Rectal smooth muscle tissue (tissue), 1 donor: ENCODE data around the gene WFIKKN1.

Source experiments
- H3K27ac ChIP-seq: one replicate; pipeline ENCODE4 v1.7.0; 2013; ENCODE audit warnings: low read depth, low read length, inconsistent platforms
- H3K27me3 ChIP-seq: one replicate; pipeline ENCODE4 v1.7.0; 2013; ENCODE audit warnings: low read length; ENCODE audit not compliant: control insufficient read depth, insufficient read depth
- H3K36me3 ChIP-seq: one replicate; pipeline ENCODE4 v1.7.0; 2013; ENCODE audit warnings: low read length; ENCODE audit not compliant: control insufficient read depth, insufficient read depth
- H3K4me1 ChIP-seq: one replicate; pipeline ENCODE4 v1.7.0; 2013; ENCODE audit warnings: low read length; ENCODE audit not compliant: control insufficient read depth, insufficient read depth
- H3K4me3 ChIP-seq: one replicate; pipeline ENCODE4 v1.7.0; 2013; ENCODE audit warnings: low read length
- H3K9ac ChIP-seq: one replicate; pipeline ENCODE4 v1.7.0; 2013; ENCODE audit warnings: low read length

The WFIKKN1 gene

DNA sequence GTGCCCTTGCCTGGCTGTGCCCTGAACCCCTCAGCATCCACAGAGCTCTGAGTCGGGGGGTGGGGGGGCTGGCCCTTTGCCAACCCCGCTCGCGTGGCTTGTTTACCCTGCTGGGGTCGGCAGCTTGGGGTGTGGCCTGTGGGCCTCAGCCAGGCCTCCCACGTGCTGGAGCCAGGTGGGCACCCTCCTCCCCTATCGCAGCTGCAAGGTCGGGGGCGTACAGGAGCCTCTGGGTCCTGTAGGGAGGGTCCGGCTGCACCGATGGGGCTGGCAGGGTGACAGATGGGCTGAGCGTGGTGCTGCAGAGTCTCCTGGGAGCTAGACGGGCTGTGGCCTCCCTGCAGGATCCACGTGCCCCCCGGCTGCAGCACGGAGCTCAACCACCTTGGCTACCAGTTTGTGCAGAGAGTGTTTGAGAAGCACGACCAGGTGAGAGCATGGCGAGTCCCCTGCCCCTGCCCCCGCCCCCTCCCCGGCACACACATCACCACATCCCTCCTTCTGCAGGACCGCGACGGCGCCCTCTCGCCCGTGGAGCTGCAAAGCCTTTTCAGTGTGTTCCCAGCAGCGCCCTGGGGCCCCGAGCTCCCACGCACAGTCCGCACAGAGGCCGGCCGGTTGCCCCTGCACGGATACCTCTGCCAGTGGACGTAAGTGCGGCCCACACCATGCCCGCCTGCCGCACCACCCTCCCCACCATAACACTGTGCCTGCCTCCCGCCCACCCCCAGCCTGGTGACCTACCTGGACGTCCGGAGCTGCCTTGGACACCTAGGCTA lies 40.8 kb downstream of the WFIKKN1 start:
- Histone ChIP-seq H3K27ac (no peak overlapping the region), H3K4me1 (peaks cover 13% of the 10 kb centered on the region), H3K36me3 (peaks cover 20% of the 10 kb centered on the region), H3K9ac (no peak overlapping the region), H3K27me3 (no peaks in the 10 kb centered on the region), H3K4me3 (no peak overlapping the region)

DNA sequence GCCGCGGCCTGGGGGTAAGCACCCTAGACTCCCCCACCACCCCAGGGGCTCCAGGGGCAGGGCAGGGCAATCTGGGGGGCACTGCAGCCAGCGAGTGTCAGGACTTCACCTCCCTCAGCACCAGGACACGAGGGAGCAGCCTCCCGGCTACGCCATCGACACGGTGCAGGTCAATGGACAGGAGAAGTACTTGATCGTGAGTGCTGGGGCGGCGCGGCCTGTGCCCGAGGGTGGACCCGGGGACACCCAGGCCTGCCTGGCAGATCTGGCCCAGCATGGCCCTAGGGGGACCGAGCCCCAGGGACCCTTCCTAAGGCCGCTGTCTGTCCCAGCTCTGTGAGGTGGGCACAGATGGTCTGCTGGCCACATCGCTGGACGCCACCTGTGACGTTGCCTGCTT lies 41.6 kb downstream of the WFIKKN1 start:
- no peaks in the 10 kb centered on the region for H3K27me3 ChIP-seq
- H3K9ac ChIP-seq, result no peak overlapping the region
- peaks cover 20% of the 10 kb centered on the region for H3K36me3 ChIP-seq
- no peak overlapping the region for H3K4me3 ChIP-seq
- no peak overlapping the region for H3K27ac ChIP-seq
- peaks cover 12% of the 10 kb centered on the region for H3K4me1 ChIP-seq

DNA sequence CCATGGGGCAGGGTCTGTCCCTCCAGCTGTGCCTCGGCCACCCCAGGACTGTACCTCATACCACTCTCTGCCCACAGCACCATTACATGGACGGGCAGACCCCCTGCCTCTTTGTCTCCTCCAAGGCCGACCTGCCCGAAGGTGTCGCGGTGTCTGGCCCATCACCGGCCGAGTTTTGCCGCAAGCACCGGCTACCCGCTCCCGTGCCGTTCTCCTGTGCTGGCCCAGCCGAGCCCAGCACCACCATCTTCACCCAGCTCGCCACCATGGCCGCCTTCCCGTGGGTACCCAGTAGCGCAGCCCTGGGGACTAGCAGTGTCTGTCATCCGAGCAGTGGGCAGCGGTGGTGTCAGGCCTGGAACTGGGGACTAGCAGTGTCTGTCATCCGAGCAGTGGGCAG lies 42.1 kb downstream of the WFIKKN1 start:
- H3K4me1 ChIP-seq, result peaks cover 9% of the 10 kb centered on the region
- no peak overlapping the region for H3K27ac ChIP-seq
- no peak overlapping the region for H3K4me3 ChIP-seq
- peaks cover 20% of the 10 kb centered on the region for H3K36me3 ChIP-seq
- no peak overlapping the region for H3K9ac ChIP-seq
- no peaks in the 10 kb centered on the region for H3K27me3 ChIP-seq

GRCh38 chr16:673399-673991 lies 42.7 kb downstream of the WFIKKN1 start:
- Histone ChIP-seq H3K4me3 (no peak overlapping the region), H3K27me3 (no peaks in the 10 kb centered on the region), H3K27ac (no peak overlapping the region), H3K4me1 (peaks cover 9% of the 10 kb centered on the region), H3K36me3 (peaks cover 20% of the 10 kb centered on the region), H3K9ac (no peak overlapping the region)

GRCh38 chr16:674214-674881 lies 43.6 kb downstream of the WFIKKN1 start:
- Histone ChIP-seq H3K36me3 (peaks cover 18% of the 10 kb centered on the region), H3K4me3 (no peak overlapping the region), H3K9ac (no peak overlapping the region), H3K27ac (no peak overlapping the region), H3K27me3 (no peaks in the 10 kb centered on the region), H3K4me1 (peaks cover 4% of the 10 kb centered on the region)

DNA sequence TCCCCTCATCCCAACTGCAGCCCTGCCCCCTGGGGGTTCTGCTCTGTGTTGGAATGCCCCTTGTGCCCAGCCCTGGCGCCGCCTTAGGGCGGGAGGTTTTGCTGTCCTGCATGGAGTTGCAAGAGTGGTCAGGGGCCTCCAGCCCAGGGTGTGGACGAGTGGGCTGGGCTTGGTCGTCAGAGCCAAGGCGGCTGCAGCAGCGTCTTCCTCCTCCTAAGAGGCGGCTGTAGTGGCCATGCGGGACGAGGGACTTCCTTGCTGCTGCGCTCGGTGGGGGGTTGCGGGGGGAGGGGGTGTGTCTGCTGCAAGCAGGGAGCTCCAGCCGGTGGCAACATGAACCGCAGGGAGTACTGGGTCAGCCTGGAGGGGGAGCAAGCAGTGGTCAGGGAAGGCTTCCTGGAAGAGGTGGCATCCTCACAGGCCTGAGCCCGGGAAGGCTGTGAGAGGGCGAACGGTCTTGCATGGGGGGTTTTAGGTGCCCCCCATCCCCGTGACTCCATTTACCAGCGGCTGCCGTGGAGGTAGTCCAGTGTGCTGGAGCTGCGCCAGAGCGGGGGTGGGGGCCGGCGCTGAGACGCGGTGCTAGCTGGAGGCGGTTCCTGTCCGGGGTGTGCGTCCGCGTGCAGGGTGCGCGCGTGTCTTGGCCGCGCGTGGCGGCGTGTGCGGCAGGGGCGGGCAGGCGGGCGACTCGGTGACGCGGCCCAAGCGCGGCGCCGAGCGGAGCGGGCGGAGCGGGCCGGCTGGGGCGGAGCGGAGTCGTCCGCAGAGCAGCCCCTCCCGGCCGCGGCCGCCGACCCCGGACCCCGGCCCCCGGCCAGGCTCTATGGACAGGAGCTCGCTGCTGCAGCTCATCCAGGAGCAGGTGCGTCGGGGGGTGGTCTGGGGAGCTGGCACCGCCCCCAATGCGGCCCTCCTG lies 44.4 kb downstream of the WFIKKN1 start, which contains the start of gene RHBDL1:
Gene RHBDL1, plus strand, starts transcription at position 704 of the 916 bp plus-strand sequence. Its CDS starts 120 bp downstream, at position 824.
- Histone ChIP-seq H3K36me3 (peaks cover 16% of the 10 kb centered on the region), H3K27ac (no peak within 1 kb of the TSS), H3K9ac (no peak within 1 kb of the TSS), H3K4me3 (peak within 1 kb of the TSS; percentile 62), H3K27me3 (no peaks in the 10 kb centered on the region), H3K4me1 (peaks cover 4% of the 10 kb centered on the region)

DNA sequence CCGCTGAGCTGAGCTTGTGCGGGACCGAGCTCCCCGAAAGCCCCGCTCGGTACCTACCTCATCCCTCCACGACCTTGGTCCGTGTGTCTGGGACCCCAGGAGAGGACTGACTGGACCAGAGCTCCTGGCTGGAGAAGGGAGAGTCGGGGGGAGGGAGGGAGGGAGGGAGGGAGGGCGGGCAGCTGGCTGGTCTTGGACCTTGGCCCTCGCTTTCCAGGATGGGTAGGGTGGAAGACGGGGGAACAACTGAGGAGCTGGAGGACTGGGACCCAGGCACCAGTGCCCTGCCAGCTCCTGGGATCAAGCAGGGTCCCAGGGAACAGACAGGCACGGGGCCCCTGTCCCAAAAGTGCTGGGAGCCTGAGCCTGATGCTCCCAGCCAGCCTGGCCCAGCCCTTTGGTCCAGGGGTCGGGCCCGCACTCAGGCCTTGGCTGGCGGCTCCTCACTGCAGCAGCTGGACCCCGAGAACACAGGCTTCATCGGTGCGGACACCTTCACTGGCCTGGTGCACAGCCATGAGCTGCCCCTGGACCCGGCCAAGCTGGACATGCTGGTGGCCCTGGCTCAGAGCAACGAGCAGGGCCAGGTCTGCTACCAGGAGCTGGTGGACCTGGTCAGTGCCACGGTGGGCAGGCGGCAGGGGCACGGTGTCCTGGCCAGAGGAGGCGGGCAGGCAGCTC lies 45.2 kb downstream of the WFIKKN1 start:
- Histone ChIP-seq H3K9ac (no peak overlapping the region), H3K4me3 (peak overlapping the region; percentile 48), H3K36me3 (peaks cover 9% of the 10 kb centered on the region), H3K27me3 (no peaks in the 10 kb centered on the region), H3K27ac (no peak overlapping the region), H3K4me1 (peaks cover 8% of the 10 kb centered on the region)

DNA sequence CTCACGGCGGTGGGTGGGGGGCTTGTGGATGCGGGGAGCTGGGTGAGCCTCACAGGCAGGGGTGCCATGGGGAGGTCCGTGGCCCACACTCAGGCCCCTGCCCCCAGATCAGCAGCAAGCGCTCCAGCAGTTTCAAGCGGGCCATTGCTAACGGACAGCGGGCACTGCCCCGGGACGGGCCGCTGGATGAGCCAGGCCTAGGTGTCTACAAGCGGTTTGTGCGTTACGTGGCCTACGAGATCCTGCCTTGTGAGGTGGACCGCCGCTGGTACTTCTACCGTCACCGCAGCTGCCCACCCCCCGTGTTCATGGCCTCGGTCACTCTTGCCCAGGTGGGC lies 45.7 kb downstream of the WFIKKN1 start:
- Histone ChIP-seq H3K36me3 (peaks cover 10% of the 10 kb centered on the region), H3K27ac (no peak overlapping the region), H3K27me3 (no peaks in the 10 kb centered on the region), H3K4me1 (peaks cover 12% of the 10 kb centered on the region), H3K4me3 (peak overlapping the region; percentile 32), H3K9ac (no peak overlapping the region)

- no peak overlapping the region for H3K4me3 ChIP-seq
- no peak overlapping the region for H3K27ac ChIP-seq
- peaks cover 14% of the 10 kb centered on the region for H3K36me3 ChIP-seq
- peaks cover 14% of the 10 kb centered on the region for H3K4me1 ChIP-seq
- no peak overlapping the region for H3K9ac ChIP-seq
- H3K27me3 ChIP-seq, result no peaks in the 10 kb centered on the region
These were observed 46.1 kb downstream of the WFIKKN1 start for GRCh38 chr16:676913-677312.

- peaks cover 14% of the 10 kb centered on the region for H3K4me1 ChIP-seq
- H3K27ac ChIP-seq, result no peak overlapping the region
- H3K36me3 ChIP-seq, result peaks cover 15% of the 10 kb centered on the region
- H3K9ac ChIP-seq, result no peak overlapping the region
- H3K4me3 ChIP-seq, result no peak overlapping the region
- H3K27me3 ChIP-seq, result no peaks in the 10 kb centered on the region
These were observed 46.8 kb downstream of the WFIKKN1 start for GRCh38 chr16:677316-678190.
